Panc1 (cell line): ENCODE measurements around the gene MEAF6. TPM values are rescaled to one million over a fixed set of nuclear protein-coding genes. Genes with fewer than 3 reads are reported as not detected.

Source experiments
- ATAC-seq: fragments of 200-7000 bp; cut with Tn5 transposase; 2 replicates; pipeline ENCODE4 v1.9.1; 2020; ENCODE audit warnings: mild to moderate bottlenecking, moderate library complexity
- BruUV-seq: library from RNA; stranded (reverse); fragments of 400-500 nt; replicated peaks from 2 replicates; lab custom pipeline; 2021; lab: Mats Ljungman, UMichigan
- CTCF ChIA-PET: fragments of 300-600 bp; sonication (Branson Sonifier 250); formaldehyde crosslinking; loops from one replicate; lab custom pipeline; 2022; ENCODE audit warnings: antibody characterized with exemption; lab: Charles Lee
- POLR2A ChIA-PET: fragments of 300-600 bp; sonication (Branson Sonifier 250); formaldehyde crosslinking; loops from one replicate; lab custom pipeline; 2022; ENCODE audit warnings: antibody characterized with exemption; lab: Charles Lee
- DNase-seq: peaks from one replicate; pipeline ENCODE4 v3.0.0-alpha.2; 2010; ENCODE audit warnings: low read depth, low spot score
- H3K27ac ChIP-seq: 2 replicates; pipeline ENCODE4 v1.5.1; 2011; ENCODE audit warnings: mild to moderate bottlenecking, low read length, inconsistent platforms
- H3K27me3 ChIP-seq: fragments of 200-500 bp; sonication (Bioruptor generic); 2 replicates; pipeline ENCODE4 v1.6.0; 2014; ENCODE audit warnings: low read length, inconsistent platforms; ENCODE audit not compliant: control insufficient read depth, insufficient read depth
- H3K36me3 ChIP-seq: fragments of 200-500 bp; sonication (Bioruptor generic); 2 replicates; pipeline ENCODE4 v1.5.1; 2014; ENCODE audit warnings: inconsistent platforms, mild to moderate bottlenecking, low read length, moderate library complexity; ENCODE audit not compliant: control insufficient read depth, insufficient read depth
- H3K4me1 ChIP-seq: 2 replicates; pipeline ENCODE4 v1.5.1; 2011; ENCODE audit warnings: inconsistent platforms, mild to moderate bottlenecking, low read length, moderate library complexity; ENCODE audit not compliant: control insufficient read depth, insufficient read depth
- H3K4me3 ChIP-seq, 2 experiments: 2 replicates each; pipeline ENCODE4 v1.5.1; 2011 to 2012; ENCODE audit warnings: low read depth in 2 of 2, low read length in 2 of 2, mild to moderate bottlenecking in 2 of 2, inconsistent platforms in 1 of 2, moderate library complexity in 1 of 2
- H3K9me3 ChIP-seq: fragments of 200-500 bp; sonication (Bioruptor generic); 2 replicates; pipeline ENCODE4 v1.5.1; 2014; ENCODE audit warnings: low read depth, mild to moderate bottlenecking, inconsistent platforms, low read length, moderate library complexity; ENCODE audit not compliant: control insufficient read depth, insufficient read depth
- CTCF ChIP-seq: fragments of 450-650 bp; IDR thresholded peaks from 2 replicates; pipeline ENCODE4 v1.5.1; 2017; ENCODE audit warnings: mild to moderate bottlenecking
- POLR2AphosphoS5 ChIP-seq: IDR thresholded peaks from 2 replicates; pipeline ENCODE4 v1.6.1; 2012; ENCODE audit warnings: mild to moderate bottlenecking, low read depth, low read length, moderate library complexity
- REST ChIP-seq, 2 experiments: IDR thresholded peaks; 2 replicates each; pipeline ENCODE4 v1.6.1; 2011 to 2012; ENCODE audit warnings: low read depth in 2 of 2, control low read depth in 1 of 2, low read length in 1 of 2, mild to moderate bottlenecking in 1 of 2, moderate library complexity in 1 of 2; ENCODE audit not compliant: insufficient read depth in 1 of 2
- SIN3A ChIP-seq: IDR thresholded peaks from 2 replicates; pipeline ENCODE4 v1.6.1; 2012; ENCODE audit warnings: low read depth, mild to moderate bottlenecking, low read length, moderate library complexity, borderline replicate concordance; ENCODE audit not compliant: insufficient read depth
- TCF7L2 ChIP-seq: IDR thresholded peaks from 2 replicates; pipeline ENCODE4 v1.6.1; 2011; ENCODE audit warnings: mild to moderate bottlenecking, low read depth, low read length, inconsistent platforms
- in situ Hi-C: cut with HindIII; loops from 2 replicates; pipeline ENCODE4 v1.10.0; 2016; ENCODE audit warnings: low sequenced_read_pairs, low pct_unique_long_range_greater_than_20kb
- intact Hi-C: fragments of 100-400 bp; cut with micrococcal nuclease; formaldehyde crosslinking; loops from one replicate; pipeline ENCODE4 v1.10.0; 2022; ENCODE audit not compliant: unreplicated experiment
- total RNA-seq: library from RNA; stranded (reverse); gene quantifications from one replicate; pipeline ENCODE4 v1.2.1, GENCODE V29; 2021; ENCODE audit not compliant: unreplicated experiment

MEAF6 gene
- total RNA-seq, 1 experiment from 2014 or later: 50.0 TPM

GRCh38 chr1:37484325-37485051 is 30.1 kb downstream of the MEAF6 start:
- no peaks in the 10 kb centered on the region for H3K9me3 ChIP-seq
- ChIA-PET POLR2A (no interaction called here), CTCF (interaction anchor here (0.8 to 1.6 kb wide), 2 partner anchors 7 to 12 kb away, joined by 4 read pairs; no protein-coding TSS in a partner anchor)
- H3K27me3 ChIP-seq: no peaks in the 10 kb centered on the region
- no peak overlapping the region for H3K4me3 ChIP-seq
- in situ Hi-C loops (no loop called here), intact Hi-C loops (no loop called here)
- H3K4me1 ChIP-seq: peaks cover 10% of the 10 kb centered on the region
- no peak for DNase-seq
- no peak overlapping the region for H3K27ac ChIP-seq
- no peak for ATAC-seq
- TF ChIP-seq CTCF: no peak
- no peak for TF ChIP-seq REST (IDR thresholded peaks at IDR 0.05; ENCODE audit: insufficient read depth in 1 of 2, low read depth in 2 of 2, low read length in 1 of 2)
- TF ChIP-seq SIN3A: no peak
- TF ChIP-seq POLR2AphosphoS5: no peak
- no peak for TF ChIP-seq TCF7L2
- peaks cover 7% of the 10 kb centered on the region for H3K36me3 ChIP-seq
- BruUV-seq: no TSS peak

GRCh38 chr1:37483785-37484184 is 30.8 kb downstream of the MEAF6 start:
- ChIA-PET POLR2A (no interaction called here), CTCF (no interaction called here)
- Histone ChIP-seq H3K27ac (no peak overlapping the region), H3K4me3 (no peak overlapping the region), H3K36me3 (peaks cover 7% of the 10 kb centered on the region), H3K9me3 (no peaks in the 10 kb centered on the region), H3K4me1 (peaks cover 17% of the 10 kb centered on the region), H3K27me3 (no peaks in the 10 kb centered on the region)
- ATAC-seq: no peak
- in situ Hi-C loops (no loop called here), intact Hi-C loops (no loop called here)
- no TSS peak for BruUV-seq
- no peak for TF ChIP-seq SIN3A
- no peak for TF ChIP-seq POLR2AphosphoS5
- no peak for TF ChIP-seq TCF7L2
- no peak for TF ChIP-seq CTCF
- no peak for TF ChIP-seq REST (IDR thresholded peaks at IDR 0.05; ENCODE audit: insufficient read depth in 1 of 2, low read depth in 2 of 2, low read length in 1 of 2)
- DNase-seq: no peak
